ENCODE measurements around the gene GRID1.

The GRID1 gene

DNA sequence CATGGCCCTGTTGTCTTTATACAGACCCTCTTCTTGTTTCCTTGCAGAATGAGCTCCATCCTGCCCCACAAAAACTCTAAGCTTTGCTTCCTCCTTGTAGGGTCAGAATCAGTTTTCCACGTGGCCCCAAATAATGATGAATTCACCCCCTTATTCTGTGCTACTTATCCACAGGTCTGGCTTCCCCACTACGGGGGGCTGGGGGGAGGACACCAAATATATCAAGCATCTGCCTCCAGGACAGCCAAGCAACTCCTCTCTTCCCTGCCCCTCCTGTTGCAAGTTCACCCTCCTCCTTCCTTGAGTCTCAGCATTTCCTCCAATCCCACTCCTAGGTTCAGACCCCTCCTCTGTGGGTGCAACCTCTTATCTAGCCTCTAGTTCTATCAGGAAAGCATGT, 743.3 kb downstream of the GRID1 start:
- no peak for DNase-seq (ENCODE audit: low read depth)
- H3K4me3 ChIP-seq (ENCODE audit: low read depth, low read length), result no peak overlapping the region
- TF ChIP-seq, protein P1, sequence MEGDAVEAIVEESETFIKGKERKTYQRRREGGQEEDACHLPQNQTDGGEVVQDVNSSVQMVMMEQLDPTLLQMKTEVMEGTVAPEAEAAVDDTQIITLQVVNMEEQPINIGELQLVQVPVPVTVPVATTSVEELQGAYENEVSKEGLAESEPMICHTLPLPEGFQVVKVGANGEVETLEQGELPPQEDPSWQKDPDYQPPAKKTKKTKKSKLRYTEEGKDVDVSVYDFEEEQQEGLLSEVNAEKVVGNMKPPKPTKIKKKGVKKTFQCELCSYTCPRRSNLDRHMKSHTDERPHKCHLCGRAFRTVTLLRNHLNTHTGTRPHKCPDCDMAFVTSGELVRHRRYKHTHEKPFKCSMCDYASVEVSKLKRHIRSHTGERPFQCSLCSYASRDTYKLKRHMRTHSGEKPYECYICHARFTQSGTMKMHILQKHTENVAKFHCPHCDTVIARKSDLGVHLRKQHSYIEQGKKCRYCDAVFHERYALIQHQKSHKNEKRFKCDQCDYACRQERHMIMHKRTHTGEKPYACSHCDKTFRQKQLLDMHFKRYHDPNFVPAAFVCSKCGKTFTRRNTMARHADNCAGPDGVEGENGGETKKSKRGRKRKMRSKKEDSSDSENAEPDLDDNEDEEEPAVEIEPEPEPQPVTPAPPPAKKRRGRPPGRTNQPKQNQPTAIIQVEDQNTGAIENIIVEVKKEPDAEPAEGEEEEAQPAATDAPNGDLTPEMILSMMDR (IDR thresholded peaks at IDR 0.05; ENCODE audit: control insufficient read depth, extremely low read depth, insufficient read depth), result no peak

DNA sequence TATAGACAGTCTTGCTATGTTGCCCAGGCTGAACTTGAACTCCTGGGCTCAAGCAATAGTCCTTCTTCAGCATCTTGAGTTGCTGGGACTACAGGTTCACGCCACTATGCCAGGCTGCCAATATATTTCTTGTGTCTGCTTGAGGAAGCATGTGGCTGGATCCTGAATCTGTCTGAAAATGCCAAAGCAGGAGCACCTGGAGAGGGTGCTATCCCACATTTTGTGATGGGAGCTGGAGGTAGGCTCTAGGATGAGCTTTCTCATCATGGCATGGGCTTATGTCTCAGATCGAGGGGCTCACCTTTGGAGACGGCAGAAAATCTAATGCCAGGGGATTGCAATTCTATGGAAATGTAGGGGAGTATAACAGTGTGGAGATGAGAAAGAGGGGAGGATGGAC, 744.2 kb downstream of the GRID1 start:
- TF ChIP-seq, protein P1 (IDR thresholded peaks at IDR 0.05; ENCODE audit: control insufficient read depth, extremely low read depth, insufficient read depth), result no peak
- no peak for DNase-seq (ENCODE audit: low read depth)
- H3K4me3 ChIP-seq (ENCODE audit: low read depth, low read length), result no peak overlapping the region

DNA sequence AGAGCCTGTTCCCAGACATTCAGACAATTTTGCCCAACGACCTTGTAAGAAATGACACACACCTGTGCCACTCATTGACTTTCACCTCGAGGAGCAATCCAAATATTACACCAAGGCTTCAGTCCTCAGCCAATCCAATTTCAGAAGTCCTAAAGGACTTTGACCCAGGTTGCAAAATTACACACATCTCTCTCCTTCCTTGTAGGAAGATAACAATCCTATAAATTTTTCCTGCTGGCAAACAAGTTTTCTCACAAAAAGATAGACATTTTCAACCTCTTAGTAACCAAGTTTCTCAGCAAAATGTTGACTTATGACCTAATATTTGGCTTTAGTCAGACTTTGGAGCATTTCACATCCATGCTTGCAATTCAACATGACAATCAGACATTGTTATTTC, 745.0 kb downstream of the GRID1 start:
- TF ChIP-seq, protein P1 (IDR thresholded peaks at IDR 0.05; ENCODE audit: control insufficient read depth, extremely low read depth, insufficient read depth), result no peak
- no peak overlapping the region for H3K4me3 ChIP-seq (ENCODE audit: low read depth, low read length)
- no peak for DNase-seq (ENCODE audit: low read depth)

DNA sequence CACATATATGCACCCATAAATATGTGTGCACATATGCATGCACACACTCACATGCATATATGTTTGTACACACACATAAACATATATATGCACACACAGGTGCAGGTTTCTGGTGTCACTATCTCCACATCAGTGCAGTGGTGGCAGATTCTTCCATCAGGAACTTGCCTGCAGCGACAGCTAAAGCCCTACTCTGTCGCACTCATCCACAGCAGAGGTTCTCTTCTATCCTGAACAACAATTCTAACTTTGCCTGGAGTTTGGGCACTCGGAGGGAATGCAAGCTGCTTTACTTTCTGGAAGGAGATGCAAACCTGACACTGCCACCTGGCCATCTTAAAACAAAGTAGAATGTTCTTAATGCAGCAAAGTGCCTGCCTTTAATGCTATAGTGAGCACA, 745.8 kb downstream of the GRID1 start:
- no peak overlapping the region for H3K4me3 ChIP-seq (ENCODE audit: low read depth, low read length)
- TF ChIP-seq, protein P1 (IDR thresholded peaks at IDR 0.05; ENCODE audit: control insufficient read depth, extremely low read depth, insufficient read depth), result no peak
- DNase-seq (ENCODE audit: low read depth), result no peak

DNA sequence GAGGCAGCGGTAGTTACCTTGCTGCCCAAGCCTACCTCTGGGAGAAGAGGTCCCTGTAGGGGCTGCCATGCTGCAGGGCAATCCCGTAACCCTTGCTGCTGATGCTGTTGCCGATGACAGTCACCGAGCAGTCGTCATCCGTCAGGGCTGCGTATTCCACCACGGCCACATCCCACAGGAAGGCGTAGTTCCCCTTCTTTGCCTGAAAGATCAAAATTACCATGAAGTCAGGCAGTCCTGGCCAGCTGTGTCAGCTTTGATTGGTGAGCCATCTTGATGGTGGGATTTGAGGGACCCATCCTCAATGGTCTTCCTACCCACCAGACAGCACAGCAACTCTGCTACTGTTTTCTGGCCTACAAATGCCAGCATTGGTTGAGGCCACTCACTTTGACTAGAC, 746.8 kb downstream of the GRID1 start:
- TF ChIP-seq, protein P1 (IDR thresholded peaks at IDR 0.05; ENCODE audit: control insufficient read depth, extremely low read depth, insufficient read depth), result no peak
- DNase-seq (ENCODE audit: low read depth), result no peak
- H3K4me3 ChIP-seq (ENCODE audit: low read depth, low read length), result no peak overlapping the region

DNA sequence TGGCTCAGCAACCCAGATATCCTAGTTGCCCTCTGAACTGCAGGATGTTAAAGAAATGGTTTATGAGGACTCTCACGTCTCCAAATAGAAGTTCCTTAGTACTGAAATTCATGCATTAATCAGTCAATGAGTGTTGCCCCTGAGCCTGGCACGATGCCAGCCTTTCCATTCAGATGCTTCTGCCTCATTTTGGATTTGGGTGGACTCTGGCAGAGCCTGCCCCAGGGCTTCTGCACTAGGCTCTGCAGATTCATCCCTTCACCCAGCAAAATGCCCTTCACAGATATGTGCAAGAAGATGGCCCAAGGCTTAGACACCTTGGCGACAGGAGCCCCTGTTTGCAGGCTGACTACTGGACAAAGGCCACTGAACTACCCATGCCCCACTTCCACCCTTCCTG, 747.8 kb downstream of the GRID1 start:
- no peak for DNase-seq (ENCODE audit: low read depth)
- TF ChIP-seq, protein P1 (IDR thresholded peaks at IDR 0.05; ENCODE audit: control insufficient read depth, extremely low read depth, insufficient read depth), result no peak
- no peak overlapping the region for H3K4me3 ChIP-seq (ENCODE audit: low read depth, low read length)

DNA sequence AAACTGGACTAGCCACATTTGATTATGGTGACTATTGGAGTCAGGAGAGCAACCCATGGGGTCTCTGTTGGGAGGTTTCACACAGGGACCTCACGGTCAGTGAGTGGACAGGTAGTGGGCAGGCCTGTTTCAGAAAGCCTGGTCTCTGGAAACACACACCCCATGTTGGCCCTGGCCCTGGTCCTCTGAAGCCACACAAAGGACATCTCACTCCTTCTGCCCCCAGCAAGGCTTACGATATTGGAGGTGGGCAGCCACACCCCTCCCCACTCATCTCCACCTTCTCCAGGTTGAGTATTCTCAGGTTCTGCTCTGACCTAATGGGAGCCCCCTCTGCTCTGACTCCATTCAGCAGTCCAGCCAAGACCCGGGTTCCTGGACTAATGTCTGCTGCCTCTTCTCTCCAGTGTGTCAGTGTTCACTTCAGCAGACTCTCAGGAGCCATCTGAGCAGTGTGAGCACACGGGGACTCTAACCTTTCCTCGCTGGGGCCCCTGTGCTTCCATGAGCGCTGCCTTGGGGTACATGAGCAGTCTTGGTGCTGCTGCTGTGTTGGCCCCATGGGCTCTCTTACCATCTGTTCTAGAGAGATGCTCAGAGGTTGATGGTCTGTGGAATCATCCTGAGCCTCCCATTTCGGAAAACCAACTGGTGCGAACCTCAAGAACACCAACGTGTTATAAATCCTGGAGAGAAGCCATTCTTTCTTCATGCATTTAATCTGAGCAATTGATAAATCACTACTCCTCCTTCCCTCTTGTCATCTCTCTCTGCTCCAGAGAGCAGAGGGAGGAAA, 748.6 kb downstream of the GRID1 start:
- DNase-seq (ENCODE audit: low read depth), result no peak
- H3K4me3 ChIP-seq (ENCODE audit: low read depth, low read length), result no peak overlapping the region
- TF ChIP-seq, protein P1 (IDR thresholded peaks at IDR 0.05; ENCODE audit: control insufficient read depth, extremely low read depth, insufficient read depth), result no peak
